Spleen (tissue), 11 donors: ENCODE measurements around the gene RPN1. TPM values are rescaled to one million over a fixed set of nuclear protein-coding genes. Genes with fewer than 3 reads are reported as not detected.

ENCODE experiments used
- DNase-seq: peaks from one replicate; pipeline ENCODE4 v3.0.0-alpha.2; 2020
- H3K27ac ChIP-seq, 8 donors: fragments of 200-600 bp; sonication (generic) in 7 of 8; 1 replicate in 4 of 8; 2 replicates in 4 of 8; pipeline versions ENCODE4 v1.5.0 to v1.8.0; 2016 to 2021; ENCODE audit warnings: inconsistent platforms in 4 of 8, mild to moderate bottlenecking in 4 of 8, moderate library complexity in 1 of 8
- H3K27me3 ChIP-seq, 7 donors: fragments of 200-600 bp; sonication (generic) in 6 of 7; replicated peaks in 1 of 7; 1 replicate in 4 of 7; 2 replicates in 3 of 7; pipeline versions ENCODE4 v1.5.0 to v1.8.0; 2016 to 2021; ENCODE audit warnings: inconsistent platforms in 3 of 7, mild to moderate bottlenecking in 1 of 7
- H3K36me3 ChIP-seq, 6 donors: fragments of 200-600 bp; sonication (generic) in 5 of 6; 1 replicate in 4 of 6; 2 replicates in 2 of 6; pipeline versions ENCODE4 v1.5.0 to v1.8.0; 2016 to 2021; ENCODE audit warnings: inconsistent platforms in 2 of 6
- H3K4me1 ChIP-seq, 6 donors: fragments of 200-600 bp; sonication (generic) in 5 of 6; 1 replicate in 3 of 6; 2 replicates in 3 of 6; pipeline versions ENCODE4 v1.5.0 to v1.8.0; 2016 to 2021; ENCODE audit warnings: inconsistent platforms in 3 of 6
- H3K4me3 ChIP-seq, 8 donors: fragments of 200-600 bp; sonication (generic) in 7 of 8; 1 replicate in 4 of 8; 2 replicates in 4 of 8; pipeline versions ENCODE4 v1.5.0 to v1.8.0; 2016 to 2021; ENCODE audit warnings: inconsistent platforms in 4 of 8, mild to moderate bottlenecking in 4 of 8, moderate library complexity in 2 of 8
- H3K9me3 ChIP-seq, 8 donors: fragments of 200-600 bp; sonication (generic) in 7 of 8; 1 replicate in 4 of 8; 2 replicates in 4 of 8; pipeline versions ENCODE4 v1.5.0 to v1.8.0; 2016 to 2021; ENCODE audit warnings: inconsistent platforms in 4 of 8
- CTCF ChIP-seq, 11 experiments: fragments of 200-600 bp in 7 of 11; fragments of 450-650 bp in 4 of 11; sonication (generic) in 4 of 11; IDR thresholded peaks in 8 of 11; conservative IDR thresholded peaks in 3 of 11; 1 replicate in 7 of 11; 2 replicates in 4 of 11; pipeline versions ENCODE4 v1.4.0 to v1.8.0; 2016 to 2021; ENCODE audit warnings: antibody characterized with exemption in 11 of 11, inconsistent platforms in 4 of 11, mild to moderate bottlenecking in 1 of 11
- POLR2A ChIP-seq, 3 donors: fragments of 450-650 bp; IDR thresholded peaks; one replicate each; pipeline ENCODE4 v1.5.1; 2017; ENCODE audit warnings: antibody characterized with exemption in 3 of 3, mild to moderate bottlenecking in 1 of 3
- POLR2AphosphoS5 ChIP-seq, 3 donors: sonication (generic); formaldehyde crosslinking; IDR thresholded peaks; one replicate each; pipeline ENCODE4 v1.5.1; 2017; ENCODE audit warnings: antibody characterized with exemption in 3 of 3
- WGBS, 5 donors: extraction: QIAGEN DNeasy Blood & Tissue Kit in 3 of 5; methylation state at CpG; one replicate each; pipeline versions ENCODE4 v1.1.5 to v1.1.7; 2013 to 2018; 5-methylcytosine and 5-hydroxymethylcytosine counted together
- intact Hi-C: fragments of 100-400 bp; cut with DNase I; formaldehyde crosslinking; loops from one replicate; pipeline ENCODE4 v1.15.0; 2023; ENCODE audit warnings: low total_unique reads
- polyA plus RNA-seq, 3 donors: library from polyadenylated mRNA; stranded (reverse); fragments of 200-250 nt; gene quantifications; one replicate each; pipeline ENCODE4 v1.2.1, GENCODE V29; 2013
- total RNA-seq, 7 donors: library from RNA; depleted of rRNA in 3 of 7; stranded (reverse); fragments of >200 nt in 3 of 7; fragmentation: NEBNext Ultra II Directional in 4 of 7; extraction: Animal tissue kit (Norgen Biotek cat#: 25700) in 4 of 7; gene quantifications; one replicate each; pipeline versions ENCODE4 v1.1.0 to v1.2.1, GENCODE V29; 2016 to 2021
- donor health status: healthy with polysubstance abuse.
- donor health status: DM: no; HTN: no; CAD: no; lungs with moderate emphysema.
- donor health status: DM: no; HTN: no; CAD: no.
- donor health status: Bipolar disorder and iron deficiency.
- donor health status: healthy.
- donor health status: DM: no; HTN: no; CAD: no.
- donor health status: DM: yes; HTN: yes; CAD: no.

RPN1 gene
- total and polyA plus RNA-seq, 10 donors, result 44.9 to 263 (median 146) TPM

- TF ChIP-seq CTCF (IDR thresholded peaks at IDR 0.05 in 8 of 11, conservative IDR thresholded peaks at IDR 0.05 in 3 of 11), result no peak
- TF ChIP-seq POLR2A (IDR thresholded peaks at IDR 0.05), result no peak
- no peak for TF ChIP-seq POLR2AphosphoS5 (IDR thresholded peaks at IDR 0.05)
- WGBS, 5 donors, result 92 to 97% (median 93%) methylated on average over 9 of the region's 9 CpGs
- H3K27ac ChIP-seq, result no peak overlapping the region
- H3K36me3 ChIP-seq, result no peaks in the 10 kb centered on the region
- H3K27me3 ChIP-seq, result peaks cover 0 to 30% (median 0%) of the 10 kb centered on the region in 7 donors
- H3K9me3 ChIP-seq, result peaks cover 0 to 6% (median 4%) of the 10 kb centered on the region in 8 donors
- peaks cover 0 to 9% (median 2%) of the 10 kb centered on the region in 6 donors for H3K4me1 ChIP-seq
- intact Hi-C loops, result no loop called here
- H3K4me3 ChIP-seq, result no peak overlapping the region
- DNase-seq, result no peak
Observed at GRCh38 chr3:128578346-128578745, 72.3 kb downstream of the RPN1 start.

DNA sequence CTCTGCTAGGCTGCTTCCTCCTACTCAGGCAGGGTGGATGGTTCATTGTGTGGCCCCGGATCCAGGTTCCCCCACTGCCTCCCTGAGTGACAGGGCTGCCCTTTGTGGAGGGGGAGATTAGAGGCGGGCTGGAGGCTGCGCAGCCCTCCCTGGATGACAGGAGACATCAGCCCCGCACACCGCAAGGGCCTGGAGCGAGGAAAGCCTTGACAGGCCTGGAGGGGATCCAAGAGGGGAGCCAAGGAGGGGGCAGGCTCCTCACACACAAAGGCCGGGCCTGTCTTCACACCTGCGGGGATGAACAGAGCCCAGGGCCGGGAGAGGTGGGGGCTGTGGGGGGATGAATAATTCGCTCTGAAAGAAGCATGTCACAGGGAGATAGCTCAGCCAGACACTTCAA, 72.9 kb downstream of the RPN1 start:
- no peak overlapping the region for H3K27ac ChIP-seq
- H3K9me3 ChIP-seq, result peaks cover 0 to 6% (median 4%) of the 10 kb centered on the region in 8 donors
- WGBS, 5 donors, result 86 to 96% (median 90%) methylated on average over 9 to 10 of the region's 10 CpGs
- no peak for TF ChIP-seq POLR2AphosphoS5 (IDR thresholded peaks at IDR 0.05)
- TF ChIP-seq CTCF (IDR thresholded peaks at IDR 0.05 in 8 of 11, conservative IDR thresholded peaks at IDR 0.05 in 3 of 11), result no peak
- no peak for TF ChIP-seq POLR2A (IDR thresholded peaks at IDR 0.05)
- peaks cover 0 to 15% (median 7%) of the 10 kb centered on the region in 6 donors for H3K4me1 ChIP-seq
- no peak overlapping the region for H3K4me3 ChIP-seq
- DNase-seq, result no peak
- intact Hi-C loops, result no loop called here
- no peaks in the 10 kb centered on the region for H3K36me3 ChIP-seq
- peaks cover 0 to 36% (median 0%) of the 10 kb centered on the region in 7 donors for H3K27me3 ChIP-seq

DNA sequence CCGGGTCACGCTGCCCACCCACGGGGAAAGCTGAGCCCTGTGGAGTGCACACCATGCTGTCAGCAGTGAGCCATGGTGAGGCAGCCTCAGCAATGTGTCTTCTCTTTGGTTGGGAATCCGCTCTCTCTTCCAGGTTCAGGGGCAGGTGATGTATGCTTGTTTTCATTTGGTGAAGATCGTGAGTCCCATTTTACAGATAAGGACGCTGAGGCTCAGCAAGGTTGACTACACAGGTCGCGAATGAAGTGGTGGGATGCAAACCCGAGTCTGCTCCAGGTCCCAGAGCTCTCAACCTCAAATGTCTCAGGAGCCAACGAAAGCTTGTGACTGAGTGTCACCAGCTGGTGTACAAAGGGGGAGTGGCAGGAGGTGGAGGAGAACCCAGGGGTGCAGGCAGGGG, 74.3 kb downstream of the RPN1 start:
- TF ChIP-seq POLR2A (IDR thresholded peaks at IDR 0.05) (no peak), CTCF (IDR thresholded peaks at IDR 0.05 in 8 of 11, conservative IDR thresholded peaks at IDR 0.05 in 3 of 11) (no peak), POLR2AphosphoS5 (IDR thresholded peaks at IDR 0.05) (no peak)

GRCh38 chr3:128575777-128576176, 74.8 kb downstream of the RPN1 start:
- TF ChIP-seq POLR2A (IDR thresholded peaks at IDR 0.05) (no peak), POLR2AphosphoS5 (IDR thresholded peaks at IDR 0.05) (peak in 1 of 3 donors; percentile 42), CTCF (IDR thresholded peaks at IDR 0.05 in 8 of 11, conservative IDR thresholded peaks at IDR 0.05 in 3 of 11) (no peak)
- no peak for DNase-seq
- peaks cover 0 to 6% (median 4%) of the 10 kb centered on the region in 8 donors for H3K9me3 ChIP-seq
- peaks cover 0 to 52% (median 0%) of the 10 kb centered on the region in 7 donors for H3K27me3 ChIP-seq
- 72 to 84% (median 78%) methylated on average over 12 of the region's 12 CpGs for WGBS, 5 donors
- intact Hi-C loops, result no loop called here
- peaks cover 0 to 18% (median 8%) of the 10 kb centered on the region in 6 donors for H3K4me1 ChIP-seq
- H3K36me3 ChIP-seq, result no peaks in the 10 kb centered on the region
- no peak overlapping the region for H3K4me3 ChIP-seq
- no peak overlapping the region for H3K27ac ChIP-seq

More for the DNA sequence above, 74.3 kb downstream of the RPN1 start:
- Histone ChIP-seq H3K27me3 (peaks cover 0 to 51% (median 0%) of the 10 kb centered on the region in 7 donors), H3K36me3 (no peaks in the 10 kb centered on the region), H3K4me1 (peaks cover 0 to 18% (median 8%) of the 10 kb centered on the region in 6 donors), H3K27ac (no peak overlapping the region), H3K4me3 (no peak overlapping the region), H3K9me3 (peaks cover 0 to 6% (median 4%) of the 10 kb centered on the region in 8 donors)
- no peak for DNase-seq
- 79 to 91% (median 82%) methylated on average over 9 to 10 of the region's 10 CpGs for WGBS, 5 donors
- intact Hi-C loops, result no loop called here
